Muscle layer of colon (tissue), 2 donors: ENCODE measurements around the gene KRT25.

Source experiments
- H3K27ac ChIP-seq: one replicate; pipeline ENCODE4 v1.7.0; 2013; ENCODE audit warnings: low read depth, mild to moderate bottlenecking, low read length, moderate library complexity
- H3K27me3 ChIP-seq, 2 donors: one replicate each; pipeline ENCODE4 v1.7.0; 2013; ENCODE audit warnings: low read length in 2 of 2, mild to moderate bottlenecking in 2 of 2; ENCODE audit not compliant: insufficient read depth in 2 of 2, control insufficient read depth in 1 of 2
- H3K36me3 ChIP-seq: one replicate; pipeline ENCODE4 v1.7.0; 2013; ENCODE audit warnings: mild to moderate bottlenecking, low read length; ENCODE audit not compliant: insufficient read depth
- H3K4me1 ChIP-seq: one replicate; pipeline ENCODE4 v1.7.0; 2013; ENCODE audit warnings: mild to moderate bottlenecking, low read length; ENCODE audit not compliant: insufficient read depth
- H3K4me3 ChIP-seq, 2 donors: one replicate each; pipeline ENCODE4 v1.7.0; 2013; ENCODE audit warnings: low read length in 2 of 2, low read depth in 1 of 2, mild to moderate bottlenecking in 1 of 2, moderate library complexity in 1 of 2
- H3K9ac ChIP-seq: one replicate; pipeline ENCODE4 v1.7.0; 2013; ENCODE audit warnings: low read length
- H3K9me3 ChIP-seq: one replicate; pipeline ENCODE4 v1.7.0; 2013; ENCODE audit warnings: mild to moderate bottlenecking, low read length
- donor health status: abdominal sarcoma.
- donor health status: Adenocarcinoma of cecum.

The KRT25 gene

GRCh38 chr17:40718930-40719329 is 36.2 kb downstream of the KRT25 start:
- no peak overlapping the region for H3K4me3 ChIP-seq
- no peaks in the 10 kb centered on the region for H3K36me3 ChIP-seq
- H3K9me3 ChIP-seq = no peaks in the 10 kb centered on the region

DNA sequence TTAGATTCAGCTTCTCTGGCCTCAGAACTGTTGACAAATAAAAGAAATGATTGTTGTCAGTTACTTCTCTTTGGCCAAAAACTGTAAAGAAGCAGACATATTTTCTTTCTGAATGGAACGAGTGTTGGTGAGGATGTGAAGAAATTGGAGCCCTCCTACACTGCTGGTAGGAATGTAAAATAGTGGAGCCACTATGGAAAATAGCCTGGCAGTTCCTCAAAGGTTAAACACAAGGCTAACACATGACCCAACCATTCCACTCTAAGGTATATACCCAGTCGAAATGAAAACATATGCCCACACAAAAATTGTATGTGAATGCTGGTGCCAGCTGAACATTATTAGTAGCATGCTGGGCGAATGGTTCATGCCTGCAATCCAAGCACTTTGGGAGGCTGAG is 37.4 kb downstream of the KRT25 start:
- Histone ChIP-seq H3K4me3 (no peak overlapping the region), H3K27ac (no peak overlapping the region), H3K36me3 (no peaks in the 10 kb centered on the region), H3K9ac (no peak overlapping the region), H3K9me3 (no peaks in the 10 kb centered on the region), H3K27me3 (no peaks in the 10 kb centered on the region), H3K4me1 (no peaks in the 10 kb centered on the region)

More at GRCh38 chr17:40718930-40719329, 36.2 kb downstream of the KRT25 start:
- H3K27me3 ChIP-seq = no peaks in the 10 kb centered on the region
- H3K27ac ChIP-seq = no peak overlapping the region
- H3K9ac ChIP-seq = no peak overlapping the region
- H3K4me1 ChIP-seq = no peaks in the 10 kb centered on the region

DNA sequence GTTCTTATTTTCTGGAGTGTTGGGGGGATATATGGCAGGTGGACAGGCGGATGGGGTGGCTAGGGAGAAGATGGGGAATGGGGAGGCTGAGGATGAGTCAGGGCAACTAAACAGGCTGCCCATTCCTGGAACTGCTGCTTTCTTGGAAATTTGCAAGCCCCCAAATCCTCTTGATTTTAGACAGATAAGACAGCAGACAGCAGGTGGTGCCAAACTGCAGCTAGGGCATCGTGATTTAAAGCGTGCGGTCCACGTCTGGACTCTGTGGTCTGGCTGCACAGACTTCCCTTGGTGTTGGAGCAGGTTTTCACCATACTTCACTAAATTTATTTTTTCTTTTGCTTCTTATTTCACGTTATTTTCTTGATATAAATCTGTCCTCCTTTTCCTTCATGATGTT is 40.7 kb downstream of the KRT25 start:
- Histone ChIP-seq H3K27me3 (no peaks in the 10 kb centered on the region), H3K4me3 (no peak overlapping the region), H3K36me3 (no peaks in the 10 kb centered on the region), H3K4me1 (no peaks in the 10 kb centered on the region), H3K9ac (no peak overlapping the region), H3K9me3 (no peaks in the 10 kb centered on the region), H3K27ac (no peak overlapping the region)

DNA sequence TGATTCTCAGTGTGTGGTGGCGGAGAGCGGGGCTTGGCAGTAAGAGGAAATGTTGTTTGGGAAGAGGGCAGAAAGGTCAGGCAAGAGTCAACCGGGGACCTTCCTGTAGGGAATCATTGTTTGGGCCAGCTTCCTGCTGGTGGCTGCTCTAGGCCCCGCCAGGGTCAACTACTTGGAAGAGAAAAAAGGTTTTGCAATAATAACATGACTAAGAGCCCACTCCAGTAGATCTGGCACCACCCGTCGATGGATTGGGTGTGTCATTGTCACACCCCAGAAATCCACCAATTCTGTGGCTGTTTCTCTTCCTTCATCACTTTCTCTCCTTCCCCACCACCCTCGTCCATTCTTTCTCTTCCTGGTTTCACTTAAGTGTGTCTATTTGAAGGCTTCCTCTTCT is 47.4 kb downstream of the KRT25 start:
- H3K4me1 ChIP-seq = peaks cover 4% of the 10 kb centered on the region

GRCh38 chr17:40705584-40705983 is 49.5 kb downstream of the KRT25 start:
- Histone ChIP-seq H3K4me1 (peaks cover 4% of the 10 kb centered on the region), H3K36me3 (no peaks in the 10 kb centered on the region)

More for the DNA sequence above, 47.4 kb downstream of the KRT25 start:
- H3K36me3 ChIP-seq = no peaks in the 10 kb centered on the region
- no peak overlapping the region for H3K4me3 ChIP-seq
- no peaks in the 10 kb centered on the region for H3K27me3 ChIP-seq
- H3K9ac ChIP-seq = no peak overlapping the region
- no peaks in the 10 kb centered on the region for H3K9me3 ChIP-seq
- no peak overlapping the region for H3K27ac ChIP-seq

GRCh38 chr17:40703652-40704051 is 51.5 kb downstream of the KRT25 start, which contains the start of gene KRT24:
Gene KRT24 (minus strand): TSS chr17:40703752. CDS start chr17:40703693, 59 bp downstream.
- Histone ChIP-seq H3K9me3 (no peaks in the 10 kb centered on the region), H3K36me3 (no peaks in the 10 kb centered on the region), H3K4me1 (peaks cover 4% of the 10 kb centered on the region), H3K27ac (no peak within 1 kb of the TSS), H3K27me3 (no peaks in the 10 kb centered on the region), H3K9ac (no peak within 1 kb of the TSS), H3K4me3 (no peak within 1 kb of the TSS)

More at GRCh38 chr17:40705584-40705983, 49.5 kb downstream of the KRT25 start:
- Histone ChIP-seq H3K27me3 (no peaks in the 10 kb centered on the region), H3K4me3 (no peak overlapping the region), H3K9me3 (no peaks in the 10 kb centered on the region), H3K27ac (no peak overlapping the region), H3K9ac (no peak overlapping the region)

DNA sequence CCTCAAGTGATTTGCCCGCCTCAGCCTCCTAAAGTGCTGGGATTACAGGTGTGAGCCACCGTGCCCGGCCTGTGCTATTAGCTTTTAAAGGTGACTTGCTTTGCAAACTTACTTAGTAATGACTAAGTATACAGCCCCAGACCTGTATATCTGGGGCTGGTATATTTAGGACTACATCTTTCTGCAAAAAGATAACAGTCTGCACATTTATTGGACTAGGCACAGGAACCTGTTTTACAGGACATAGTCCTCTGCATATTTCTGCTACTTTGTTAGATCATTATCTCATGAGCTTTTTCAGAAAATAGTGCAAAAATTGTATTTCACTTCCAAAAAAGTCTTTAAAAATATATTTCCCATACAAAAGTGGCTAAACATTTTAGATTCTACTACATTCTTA is 52.9 kb downstream of the KRT25 start:
- Histone ChIP-seq H3K4me1 (peaks cover under 1% of the 10 kb centered on the region), H3K9ac (no peak overlapping the region), H3K27ac (no peak overlapping the region), H3K9me3 (no peaks in the 10 kb centered on the region), H3K4me3 (no peak overlapping the region), H3K27me3 (no peaks in the 10 kb centered on the region), H3K36me3 (no peaks in the 10 kb centered on the region)

- no peaks in the 10 kb centered on the region for H3K36me3 ChIP-seq
- no peak overlapping the region for H3K27ac ChIP-seq
- no peaks in the 10 kb centered on the region for H3K9me3 ChIP-seq
- no peak overlapping the region for H3K4me3 ChIP-seq
- H3K27me3 ChIP-seq = no peaks in the 10 kb centered on the region
- H3K9ac ChIP-seq = no peak overlapping the region
- H3K4me1 ChIP-seq = no peaks in the 10 kb centered on the region
These were observed 55.3 kb downstream of the KRT25 start for GRCh38 chr17:40699853-40700252.

DNA sequence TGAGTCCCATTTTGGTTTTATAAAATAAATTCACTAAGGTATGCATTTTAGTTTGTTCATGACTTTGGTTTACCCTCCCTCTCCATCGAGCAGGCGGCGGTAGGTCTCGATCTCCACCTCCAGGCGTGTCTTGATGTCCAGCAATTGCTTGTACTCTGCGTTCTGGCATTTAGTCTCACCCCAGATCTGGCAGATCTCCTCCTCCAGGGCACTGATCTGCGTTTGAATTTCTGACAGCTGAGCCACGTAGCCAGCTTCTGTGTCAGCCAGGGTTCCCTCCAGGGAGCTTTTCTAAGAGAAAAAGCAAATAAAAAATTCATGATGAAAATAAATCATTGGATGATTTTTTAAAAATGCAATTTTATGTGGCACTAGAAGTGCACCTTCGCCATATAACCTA is 55.8 kb downstream of the KRT25 start:
- Histone ChIP-seq H3K4me1 (no peaks in the 10 kb centered on the region), H3K36me3 (no peaks in the 10 kb centered on the region), H3K4me3 (no peak overlapping the region), H3K27ac (no peak overlapping the region), H3K9ac (no peak overlapping the region), H3K27me3 (no peaks in the 10 kb centered on the region), H3K9me3 (no peaks in the 10 kb centered on the region)
